ENCODE results near the gene TOMM70. TPM values are rescaled to one million over a fixed set of nuclear protein-coding genes. Genes with fewer than 3 reads are reported as not detected.

TOMM70 gene
- total and polyA plus RNA-seq, 2 of the 13 experiments (the other 11 are each of a cell fraction or from before 2014, with no cell fraction given) = 27.0 to 77.2 TPM

- TF ChIP-seq ZNF143 (CRISPR knock-in tag; IDR thresholded peaks at IDR 0.05) = 0 out of 2 replicates have a peak, but pooled peaks have one; percentile 23
- no peak for TF ChIP-seq SIX1 (CRISPR knock-in tag; IDR thresholded peaks at IDR 0.05; ENCODE audit: borderline replicate concordance)
- TF ChIP-seq PTBP1 (IDR thresholded peaks at IDR 0.05; ENCODE audit: low read depth, low read length, poor library complexity, severe bottlenecking) = no peak
- peak; percentile 87 for TF ChIP-seq POLR2G (IDR thresholded peaks at IDR 0.05; ENCODE audit: low read depth, low read length)
- peak; percentile 69; the same call in 1 of the 2 replicates for TF ChIP-seq NR2C2 (CRISPR knock-in tag; IDR thresholded peaks at IDR 0.05; ENCODE audit: borderline replicate concordance)
- peak; percentile 88 for TF ChIP-seq BCL6 (CRISPR knock-in tag; IDR thresholded peaks at IDR 0.05)
- no peak for TF ChIP-seq RFX5 (IDR thresholded peaks at IDR 0.05; ENCODE audit: low read depth, low read length)
- TF ChIP-seq HIVEP1 (CRISPR knock-in tag; IDR thresholded peaks at IDR 0.05) = no peak
- TF ChIP-seq AHDC1 (CRISPR knock-in tag; IDR thresholded peaks at IDR 0.05; ENCODE audit: borderline replicate concordance) = no peak
- no peak; the same call in 1 of the 2 replicates for TF ChIP-seq PRDM15 (CRISPR knock-in tag; IDR thresholded peaks at IDR 0.05)
- peak; percentile 55 for TF ChIP-seq HDAC1 (CRISPR knock-in tag; IDR thresholded peaks at IDR 0.05)
- TF ChIP-seq ZNF616 (CRISPR knock-in tag; IDR thresholded peaks at IDR 0.05; ENCODE audit: low read depth) = no peak
- TF ChIP-seq NONO (IDR thresholded peaks at IDR 0.05) = no peak
- TF ChIP-seq NONO (CRISPR knock-in tag; conservative IDR thresholded peaks at IDR 0.05) = no peak
- TF ChIP-seq ZNF557 (CRISPR knock-in tag; IDR thresholded peaks at IDR 0.05) = peak; percentile 50; the same call in 1 of the 2 replicates
- no peak for TF ChIP-seq ZNF333 (CRISPR knock-in tag; IDR thresholded peaks at IDR 0.05; ENCODE audit: borderline replicate concordance)
- TF ChIP-seq ZNF503 (CRISPR knock-in tag; IDR thresholded peaks at IDR 0.05) = peak; percentile 63; the same call in 1 of the 2 replicates
- no peak for TF ChIP-seq ZNF496 (CRISPR knock-in tag; IDR thresholded peaks at IDR 0.05; ENCODE audit: insufficient replicate concordance)
Observed at GRCh38 chr3:100334488-100335351, 66.2 kb downstream of the TOMM70 start, which contains the start of gene NIT2 (continued).
